ENCODE results near the gene OAF. TPM values are rescaled to one million over a fixed set of nuclear protein-coding genes. Genes with fewer than 3 reads are reported as not detected.

Gene OAF
- total RNA-seq, 1 experiment from 2014 or later = 32.3 TPM

DNA sequence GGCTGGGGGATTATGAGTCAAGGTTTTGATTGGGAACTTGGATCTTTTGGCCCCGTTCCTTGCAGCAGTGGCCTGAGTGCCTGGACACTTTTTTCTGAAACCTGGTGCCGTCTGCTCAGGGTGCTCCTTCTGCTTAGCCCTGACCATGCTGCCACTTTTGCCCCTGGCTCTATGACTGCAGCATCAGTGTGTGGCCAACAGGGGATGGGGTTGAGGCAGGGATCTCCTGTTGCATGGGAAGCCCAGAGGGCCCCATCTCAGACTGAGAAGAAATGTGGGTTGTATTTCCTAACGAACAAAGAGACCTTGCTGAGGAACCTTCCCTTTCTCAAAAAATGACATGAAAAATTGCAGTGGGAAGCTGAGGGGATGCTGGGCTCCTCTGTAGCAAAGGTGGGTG, 47.8 kb downstream of the OAF start:
- ChIA-PET CTCF (interaction anchor here (1.4 kb wide), 1 partner anchor 44 kb away, joined by 5 read pairs; no protein-coding TSS in a partner anchor), POLR2A (no interaction called here), RAD21 (ENCODE audit: low non-redundant PET in 1 of 2, low total read pairs in 2 of 2, uncharacterized antibody in 2 of 2, unreplicated experiment in 2 of 2) (no interaction called here)
- ATAC-seq (peak; percentile 73), DNase-seq (ENCODE audit: low read depth, low spot score) (no peak)
- peaks cover 49% of the 10 kb centered on the region; the same call in 1 of the 2 replicates for H3K27me3 ChIP-seq (ENCODE audit: insufficient read depth, low read length)
- no peak overlapping the region for H2AFZ ChIP-seq (ENCODE audit: low read depth, low read length, poor library complexity, severe bottlenecking)
- BruUV-seq (replicated peaks) = no TSS peak
- H3K9ac ChIP-seq (ENCODE audit: low read length) = no peak overlapping the region
- no peak overlapping the region for H3K27ac ChIP-seq (ENCODE audit: low read depth, low read length)
- no peaks in the 10 kb centered on the region for H3K79me2 ChIP-seq (ENCODE audit: insufficient read depth, low read length)
- intact Hi-C loops (cut with micrococcal nuclease) = no loop called here
- no peaks in the 10 kb centered on the region for H4K20me1 ChIP-seq (ENCODE audit: insufficient read depth)
- TF ChIP-seq, protein P1, sequence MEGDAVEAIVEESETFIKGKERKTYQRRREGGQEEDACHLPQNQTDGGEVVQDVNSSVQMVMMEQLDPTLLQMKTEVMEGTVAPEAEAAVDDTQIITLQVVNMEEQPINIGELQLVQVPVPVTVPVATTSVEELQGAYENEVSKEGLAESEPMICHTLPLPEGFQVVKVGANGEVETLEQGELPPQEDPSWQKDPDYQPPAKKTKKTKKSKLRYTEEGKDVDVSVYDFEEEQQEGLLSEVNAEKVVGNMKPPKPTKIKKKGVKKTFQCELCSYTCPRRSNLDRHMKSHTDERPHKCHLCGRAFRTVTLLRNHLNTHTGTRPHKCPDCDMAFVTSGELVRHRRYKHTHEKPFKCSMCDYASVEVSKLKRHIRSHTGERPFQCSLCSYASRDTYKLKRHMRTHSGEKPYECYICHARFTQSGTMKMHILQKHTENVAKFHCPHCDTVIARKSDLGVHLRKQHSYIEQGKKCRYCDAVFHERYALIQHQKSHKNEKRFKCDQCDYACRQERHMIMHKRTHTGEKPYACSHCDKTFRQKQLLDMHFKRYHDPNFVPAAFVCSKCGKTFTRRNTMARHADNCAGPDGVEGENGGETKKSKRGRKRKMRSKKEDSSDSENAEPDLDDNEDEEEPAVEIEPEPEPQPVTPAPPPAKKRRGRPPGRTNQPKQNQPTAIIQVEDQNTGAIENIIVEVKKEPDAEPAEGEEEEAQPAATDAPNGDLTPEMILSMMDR (IDR thresholded peaks at IDR 0.05 in 2 of 3, conservative IDR thresholded peaks at IDR 0.05 in 1 of 3; ENCODE audit: borderline replicate concordance in 1 of 3, insufficient read depth in 1 of 3, low read depth in 2 of 3, low read length in 2 of 3) = 0 out of 6 replicates have a peak, but pooled peaks of 1 of the 3 experiments have one; percentile 29
- TF ChIP-seq FOSL1 (IDR thresholded peaks at IDR 0.05; ENCODE audit: low read depth) (no peak), JUND (IDR thresholded peaks at IDR 0.05) (no peak)
- TF ChIP-seq, protein P2, sequence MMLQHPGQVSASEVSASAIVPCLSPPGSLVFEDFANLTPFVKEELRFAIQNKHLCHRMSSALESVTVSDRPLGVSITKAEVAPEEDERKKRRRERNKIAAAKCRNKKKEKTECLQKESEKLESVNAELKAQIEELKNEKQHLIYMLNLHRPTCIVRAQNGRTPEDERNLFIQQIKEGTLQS (IDR thresholded peaks at IDR 0.05) = no peak
- no peak overlapping the region for H3K4me3 ChIP-seq (replicated peaks in 1 of 2; ENCODE audit: low read depth in 1 of 2, low read length in 2 of 2)
- H3K4me1 ChIP-seq (ENCODE audit: control insufficient read depth in 1 of 2, insufficient read depth in 2 of 2, low read length in 2 of 2) = no peaks in the 10 kb centered on the region
- no peaks in the 10 kb centered on the region for H3K9me2 ChIP-seq (ENCODE audit: insufficient read depth)
- no peak overlapping the region for H3K4me2 ChIP-seq (ENCODE audit: low read length)
- H3K36me3 ChIP-seq (ENCODE audit: control insufficient read depth in 1 of 2, insufficient read depth in 2 of 2, low read length in 2 of 2) = no peaks in the 10 kb centered on the region
- H3K9me3 ChIP-seq (ENCODE audit: control insufficient read depth in 1 of 2, insufficient read depth in 1 of 2, low read depth in 1 of 2, low read length in 2 of 2) = no peaks in the 10 kb centered on the region

DNA sequence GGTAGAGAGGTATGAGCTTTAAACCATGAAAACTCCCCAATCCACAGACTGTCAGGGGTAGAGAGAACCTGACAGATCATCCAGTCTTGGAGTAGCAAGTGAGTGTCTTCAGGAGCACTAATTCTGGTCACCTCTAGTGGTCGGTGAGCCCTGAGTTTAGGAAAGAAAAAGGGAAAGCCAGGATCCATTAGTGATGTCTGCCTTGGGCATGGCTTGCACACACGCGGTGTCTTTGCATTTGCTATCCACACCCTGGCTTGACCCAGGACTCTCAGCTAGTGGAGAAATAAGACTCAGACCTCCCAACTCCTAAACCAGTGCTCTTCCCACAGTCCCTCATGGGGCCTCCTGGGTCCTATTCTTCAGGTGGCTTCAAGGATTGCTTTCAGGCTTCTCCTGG, 48.4 kb downstream of the OAF start:
- peaks cover 49% of the 10 kb centered on the region; the same call in 1 of the 2 replicates for H3K27me3 ChIP-seq (ENCODE audit: insufficient read depth, low read length)
- intact Hi-C loops (cut with micrococcal nuclease) = no loop called here
- no peak overlapping the region for H3K4me3 ChIP-seq (replicated peaks in 1 of 2; ENCODE audit: low read depth in 1 of 2, low read length in 2 of 2)
- H3K9me2 ChIP-seq (ENCODE audit: insufficient read depth) = no peaks in the 10 kb centered on the region
- CTCF ChIA-PET = interaction anchor here (1.4 kb wide), 1 partner anchor 43 kb away, joined by 5 read pairs; no protein-coding TSS in a partner anchor
- no peak for DNase-seq (ENCODE audit: low read depth, low spot score)
- no peak overlapping the region for H3K9ac ChIP-seq (ENCODE audit: low read length)
- RAD21 ChIA-PET (ENCODE audit: low non-redundant PET in 1 of 2, low total read pairs in 2 of 2, uncharacterized antibody in 2 of 2, unreplicated experiment in 2 of 2) = no interaction called here
- no peak overlapping the region for H2AFZ ChIP-seq (ENCODE audit: low read depth, low read length, poor library complexity, severe bottlenecking)
- H3K4me1 ChIP-seq (ENCODE audit: control insufficient read depth in 1 of 2, insufficient read depth in 2 of 2, low read length in 2 of 2) = no peaks in the 10 kb centered on the region
- no peak overlapping the region for H3K27ac ChIP-seq (ENCODE audit: low read depth, low read length)
- POLR2A ChIA-PET = no interaction called here
- BruUV-seq (replicated peaks) = no TSS peak
- H3K9me3 ChIP-seq (ENCODE audit: control insufficient read depth in 1 of 2, insufficient read depth in 1 of 2, low read depth in 1 of 2, low read length in 2 of 2) = no peaks in the 10 kb centered on the region
- no peaks in the 10 kb centered on the region for H3K36me3 ChIP-seq (ENCODE audit: control insufficient read depth in 1 of 2, insufficient read depth in 2 of 2, low read length in 2 of 2)
- H3K4me2 ChIP-seq (ENCODE audit: low read length) = no peak overlapping the region
- no peaks in the 10 kb centered on the region for H4K20me1 ChIP-seq (ENCODE audit: insufficient read depth)
- H3K79me2 ChIP-seq (ENCODE audit: insufficient read depth, low read length) = no peaks in the 10 kb centered on the region
- ATAC-seq = 0 out of 2 replicates have a peak, but pooled peaks have one; percentile 14
- no peak for TF ChIP-seq EGR1 (IDR thresholded peaks at IDR 0.05; ENCODE audit: low read depth)
- TF ChIP-seq, protein P3, sequence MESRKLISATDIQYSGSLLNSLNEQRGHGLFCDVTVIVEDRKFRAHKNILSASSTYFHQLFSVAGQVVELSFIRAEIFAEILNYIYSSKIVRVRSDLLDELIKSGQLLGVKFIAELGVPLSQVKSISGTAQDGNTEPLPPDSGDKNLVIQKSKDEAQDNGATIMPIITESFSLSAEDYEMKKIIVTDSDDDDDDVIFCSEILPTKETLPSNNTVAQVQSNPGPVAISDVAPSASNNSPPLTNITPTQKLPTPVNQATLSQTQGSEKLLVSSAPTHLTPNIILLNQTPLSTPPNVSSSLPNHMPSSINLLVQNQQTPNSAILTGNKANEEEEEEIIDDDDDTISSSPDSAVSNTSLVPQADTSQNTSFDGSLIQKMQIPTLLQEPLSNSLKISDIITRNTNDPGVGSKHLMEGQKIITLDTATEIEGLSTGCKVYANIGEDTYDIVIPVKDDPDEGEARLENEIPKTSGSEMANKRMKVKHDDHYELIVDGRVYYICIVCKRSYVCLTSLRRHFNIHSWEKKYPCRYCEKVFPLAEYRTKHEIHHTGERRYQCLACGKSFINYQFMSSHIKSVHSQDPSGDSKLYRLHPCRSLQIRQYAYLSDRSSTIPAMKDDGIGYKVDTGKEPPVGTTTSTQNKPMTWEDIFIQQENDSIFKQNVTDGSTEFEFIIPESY (IDR thresholded peaks at IDR 0.05; ENCODE audit: extremely low read depth, insufficient replicate concordance, low read length) = no peak
- TF ChIP-seq POLR2AphosphoS5 (IDR thresholded peaks at IDR 0.05; ENCODE audit: low read depth, low read length) = no peak
- no peak for TF ChIP-seq ZNF274 (IDR thresholded peaks at IDR 0.05; ENCODE audit: low read depth, low read length)
- TF ChIP-seq FOSL1 (IDR thresholded peaks at IDR 0.05; ENCODE audit: low read depth) = no peak
- no peak for TF ChIP-seq ELF1 (IDR thresholded peaks at IDR 0.05; ENCODE audit: borderline replicate concordance, low read depth)
- TF ChIP-seq, protein P4, sequence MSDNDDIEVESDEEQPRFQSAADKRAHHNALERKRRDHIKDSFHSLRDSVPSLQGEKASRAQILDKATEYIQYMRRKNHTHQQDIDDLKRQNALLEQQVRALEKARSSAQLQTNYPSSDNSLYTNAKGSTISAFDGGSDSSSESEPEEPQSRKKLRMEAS (IDR thresholded peaks at IDR 0.05) = no peak
- TF ChIP-seq SRF (IDR thresholded peaks at IDR 0.05; ENCODE audit: low read depth) = no peak
- no peak for TF ChIP-seq EZH2 (IDR thresholded peaks at IDR 0.05)
- no peak for TF ChIP-seq RAD21 (IDR thresholded peaks at IDR 0.05; ENCODE audit: low read depth)
- TF ChIP-seq TCF7L2 (IDR thresholded peaks at IDR 0.05; ENCODE audit: borderline replicate concordance, extremely low read depth, insufficient read depth, insufficient read length) = no peak
- no peak for TF ChIP-seq ZFX (IDR thresholded peaks at IDR 0.05)
- no peak for TF ChIP-seq SP1 (IDR thresholded peaks at IDR 0.05; ENCODE audit: low read depth)
- TF ChIP-seq, protein P2 (IDR thresholded peaks at IDR 0.05) = no peak
- TF ChIP-seq SIN3A (IDR thresholded peaks at IDR 0.05; ENCODE audit: low read depth) = no peak

Measured in HCT116 (cell line).